EL (cell line): ENCODE results near the gene SERP2.
A peak's percentile ranks its signal among the peaks of the same experiment; 100 is the strongest.

Experiments used
- DNase-seq: peaks from one replicate; pipeline ENCODE4 v3.0.0-alpha.2; 2016

SERP2 gene

GRCh38 chr13:44436589-44437337, 63.1 kb downstream of the SERP2 start:
- peak; percentile 95 for DNase-seq

DNA sequence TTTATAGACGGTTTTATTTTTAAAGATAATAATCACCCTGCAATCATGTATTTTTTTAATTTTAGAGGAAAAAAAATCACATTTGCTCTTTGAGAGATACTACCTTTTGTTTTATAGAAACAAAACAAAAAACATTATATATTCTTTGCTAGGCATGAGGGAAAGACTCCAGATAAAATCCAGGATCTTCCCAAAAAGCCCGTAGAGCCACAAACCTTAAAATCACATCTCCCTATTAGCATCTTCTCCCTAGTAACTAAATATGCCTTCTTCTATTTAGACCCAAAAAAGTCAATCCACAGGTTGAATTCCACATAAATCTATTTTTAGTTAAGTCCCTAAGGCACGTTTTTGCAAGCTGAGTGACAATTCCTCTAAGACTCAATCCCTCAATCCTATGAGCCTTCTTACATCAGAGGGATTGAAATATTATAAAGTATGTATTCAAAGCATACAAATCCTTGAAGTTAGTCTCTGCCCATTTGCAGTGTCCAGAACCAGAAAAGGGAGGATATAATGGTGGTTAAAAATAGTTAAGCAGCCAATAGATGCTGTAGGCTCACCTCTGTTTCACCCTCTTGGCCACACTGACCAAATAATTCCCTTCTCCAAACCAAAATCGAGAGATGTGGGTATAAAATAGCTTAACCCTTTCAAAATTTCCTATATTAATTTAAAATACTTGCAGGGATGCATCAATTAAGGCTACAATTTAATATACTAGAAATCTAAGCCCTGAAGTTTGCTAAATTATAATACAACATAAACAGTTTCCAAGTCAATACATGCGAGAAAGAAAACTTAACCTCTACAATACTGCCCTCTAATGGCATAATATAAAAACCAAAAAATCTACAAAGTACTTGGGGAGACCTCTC, 64.0 kb downstream of the SERP2 start:
- DNase-seq, result peak; percentile 56

DNA sequence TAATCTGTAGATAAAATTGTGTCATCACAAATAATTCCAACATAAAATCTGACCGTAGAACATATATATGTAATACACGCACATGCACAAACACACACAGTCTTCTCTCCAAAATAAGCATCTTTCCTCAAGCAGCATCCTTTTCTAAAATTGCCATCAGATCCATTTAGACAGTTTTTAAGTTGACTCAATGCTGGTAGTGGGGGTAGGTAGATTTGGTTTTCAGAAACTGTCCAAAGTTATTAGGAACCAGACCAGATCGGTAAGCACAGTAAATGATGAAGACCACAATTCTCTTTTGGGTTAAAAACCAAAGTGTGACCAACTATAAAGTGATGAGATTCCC, 64.6 kb downstream of the SERP2 start:
- no peak for DNase-seq

- no peak for DNase-seq
Measured at GRCh38 chr13:44439452-44440024, 65.9 kb downstream of the SERP2 start.

- DNase-seq, result no peak
Measured at GRCh38 chr13:44440046-44440608, 66.5 kb downstream of the SERP2 start.
